D341Med (cell line): ENCODE measurements around the gene DUXB.

ENCODE experiments used
- DNase-seq: peaks from one replicate; pipeline ENCODE4 v3.0.0; 2012; ENCODE audit warnings: low spot score

The DUXB gene

GRCh38 chr16:75660726-75661302, 40.4 kb downstream of the DUXB start:
- no peak for DNase-seq

DNA sequence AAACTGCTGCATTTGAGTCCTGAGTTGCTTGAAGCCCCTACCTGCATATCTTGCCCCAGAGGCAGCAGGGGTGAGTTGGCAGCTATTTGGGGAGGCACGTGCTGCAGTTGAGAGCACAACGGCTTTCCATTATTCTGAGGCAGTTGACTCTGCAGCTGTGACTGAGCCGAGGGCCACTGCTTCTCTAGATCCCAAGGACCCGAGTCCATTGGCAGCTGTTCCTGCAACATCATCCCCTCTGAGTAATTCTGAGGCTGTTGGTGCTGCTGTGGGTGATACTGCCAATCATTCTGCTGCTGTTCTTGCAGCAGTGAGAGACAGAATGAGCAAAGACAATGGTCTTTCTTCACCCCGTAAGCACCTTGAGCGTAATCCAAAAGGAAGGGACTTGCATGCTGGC, 40.9 kb downstream of the DUXB start:
- no peak for DNase-seq

- DNase-seq = no peak
Observed at GRCh38 chr16:75658175-75658574, 43.1 kb downstream of the DUXB start.

DNA sequence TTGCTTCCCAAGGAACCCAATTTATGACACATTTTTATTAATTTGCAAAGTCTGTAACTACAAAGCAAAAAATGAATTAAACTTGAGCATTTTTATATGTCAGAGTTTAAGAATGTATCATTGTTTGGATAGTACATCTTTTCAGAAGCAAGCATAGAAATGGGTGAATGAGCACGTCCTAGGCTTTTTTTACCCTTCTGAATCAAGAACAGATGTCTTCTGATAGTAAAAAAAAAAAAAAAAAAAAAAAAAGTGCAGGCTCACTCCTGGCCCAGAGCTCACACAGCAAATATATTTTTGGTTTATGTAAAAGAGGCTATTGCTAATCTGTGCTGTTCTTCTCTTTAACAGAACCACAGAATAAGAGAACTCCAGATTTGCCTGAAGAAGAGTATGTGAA, 47.3 kb downstream of the DUXB start:
- no peak for DNase-seq

DNA sequence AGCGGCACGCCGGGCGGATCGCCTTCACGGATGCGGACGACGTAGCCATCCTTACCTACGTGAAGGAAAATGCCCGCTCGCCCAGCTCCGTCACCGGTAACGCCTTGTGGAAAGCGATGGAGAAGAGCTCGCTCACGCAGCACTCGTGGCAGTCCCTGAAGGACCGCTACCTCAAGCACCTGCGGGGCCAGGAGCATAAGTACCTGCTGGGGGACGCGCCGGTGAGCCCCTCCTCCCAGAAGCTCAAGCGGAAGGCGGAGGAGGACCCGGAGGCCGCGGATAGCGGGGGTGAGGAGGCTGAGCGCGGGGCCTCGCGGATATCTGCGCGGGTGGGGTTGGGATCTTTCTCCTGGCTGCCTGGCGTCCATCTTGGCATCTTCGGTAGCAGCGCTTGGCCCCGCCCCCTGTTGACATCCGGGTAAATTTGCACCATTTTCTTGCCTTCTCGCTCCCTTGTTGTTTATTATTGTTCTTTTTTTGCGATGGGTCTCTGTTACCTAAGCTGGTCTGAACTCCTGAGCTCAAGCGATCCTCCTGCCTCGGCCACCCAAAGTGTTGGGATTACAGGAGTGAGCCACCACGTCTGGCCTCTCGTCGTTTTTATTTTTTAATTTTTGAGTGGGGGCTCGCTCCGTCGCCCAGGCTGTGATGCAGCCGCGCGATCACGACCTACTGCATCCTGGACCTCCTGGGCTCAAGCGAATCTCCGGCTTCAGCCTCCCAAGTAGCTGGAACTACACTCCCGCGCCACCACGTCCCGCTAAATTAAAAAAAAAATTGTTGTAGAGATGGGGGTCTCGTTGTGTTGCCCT, 52.8 kb downstream of the DUXB start:
- DNase-seq = peak; percentile 81

DNA sequence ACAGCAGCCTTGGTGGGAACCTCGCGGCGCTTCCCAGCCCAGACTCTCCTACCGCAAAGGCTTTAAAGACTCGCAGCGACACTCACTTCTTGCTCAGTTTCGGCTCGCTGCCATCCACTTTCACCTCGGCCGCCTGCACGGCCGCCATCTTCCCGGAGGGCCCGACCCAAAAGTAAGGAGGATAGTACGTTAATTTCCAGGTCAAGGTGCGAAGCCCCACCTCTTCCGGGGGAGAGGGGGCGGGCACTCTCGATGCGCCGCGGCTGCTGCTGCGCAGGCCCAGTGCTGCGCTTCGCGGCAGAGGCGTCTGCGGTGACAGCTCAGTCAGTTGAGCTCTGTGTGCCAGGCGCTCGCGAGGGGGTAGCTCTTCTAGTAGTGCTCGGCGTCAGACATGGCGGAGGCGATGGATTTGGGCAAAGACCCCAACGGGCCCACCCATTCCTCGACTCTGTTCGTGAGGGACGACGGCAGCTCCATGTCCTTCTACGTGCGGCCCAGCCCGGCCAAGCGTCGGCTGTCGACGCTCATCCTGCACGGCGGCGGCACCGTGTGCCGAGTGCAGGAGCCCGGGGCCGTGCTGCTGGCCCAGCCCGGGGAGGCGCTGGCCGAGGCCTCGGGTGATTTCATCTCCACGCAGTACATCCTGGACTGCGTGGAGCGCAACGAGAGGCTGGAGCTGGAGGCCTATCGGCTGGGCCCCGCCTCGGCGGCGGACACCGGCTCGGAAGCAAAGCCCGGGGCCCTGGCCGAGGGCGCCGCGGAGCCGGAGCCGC, 53.6 kb downstream of the DUXB start, which contains the start of the genes KARS1 and TERF2IP:
KARS1 (minus strand) TSS at position 174 of the 773 bp plus-strand sequence; CDS start at position 148, 26 bp downstream.
TERF2IP (plus strand) TSS at position 282 of the 773 bp plus-strand sequence; CDS start at position 392, 110 bp downstream.
- peak; percentile 95 for DNase-seq

DNA sequence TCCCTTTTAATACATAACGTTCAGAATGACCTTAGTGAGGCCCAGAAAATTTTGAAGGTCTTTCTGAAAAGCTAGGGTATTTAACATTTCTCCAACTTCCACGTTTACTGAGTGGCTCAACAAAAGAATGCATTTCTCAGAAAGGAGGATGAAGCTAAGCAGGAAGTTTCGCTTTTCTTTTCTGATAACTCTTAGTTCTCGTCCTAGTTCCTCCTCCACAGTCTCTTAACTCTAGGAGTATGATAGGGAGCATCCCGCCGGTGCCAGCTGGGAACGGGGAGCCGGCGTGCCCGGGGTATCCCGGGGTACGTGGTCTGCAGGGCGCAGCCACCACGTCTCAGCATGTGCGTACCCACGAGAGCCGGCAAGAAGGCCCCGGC, 54.2 kb downstream of the DUXB start:
- peak; percentile 72 for DNase-seq

- DNase-seq = no peak
Observed at GRCh38 chr16:75644240-75645012, 56.8 kb downstream of the DUXB start.
